ENCODE data around the gene PRKAG2.
"Not testable (repeated sequence)": the region's sequence is repeated elsewhere in the genome, so short reads cannot be mapped to it uniquely, and the experiment has no call there.

PRKAG2 gene

DNA sequence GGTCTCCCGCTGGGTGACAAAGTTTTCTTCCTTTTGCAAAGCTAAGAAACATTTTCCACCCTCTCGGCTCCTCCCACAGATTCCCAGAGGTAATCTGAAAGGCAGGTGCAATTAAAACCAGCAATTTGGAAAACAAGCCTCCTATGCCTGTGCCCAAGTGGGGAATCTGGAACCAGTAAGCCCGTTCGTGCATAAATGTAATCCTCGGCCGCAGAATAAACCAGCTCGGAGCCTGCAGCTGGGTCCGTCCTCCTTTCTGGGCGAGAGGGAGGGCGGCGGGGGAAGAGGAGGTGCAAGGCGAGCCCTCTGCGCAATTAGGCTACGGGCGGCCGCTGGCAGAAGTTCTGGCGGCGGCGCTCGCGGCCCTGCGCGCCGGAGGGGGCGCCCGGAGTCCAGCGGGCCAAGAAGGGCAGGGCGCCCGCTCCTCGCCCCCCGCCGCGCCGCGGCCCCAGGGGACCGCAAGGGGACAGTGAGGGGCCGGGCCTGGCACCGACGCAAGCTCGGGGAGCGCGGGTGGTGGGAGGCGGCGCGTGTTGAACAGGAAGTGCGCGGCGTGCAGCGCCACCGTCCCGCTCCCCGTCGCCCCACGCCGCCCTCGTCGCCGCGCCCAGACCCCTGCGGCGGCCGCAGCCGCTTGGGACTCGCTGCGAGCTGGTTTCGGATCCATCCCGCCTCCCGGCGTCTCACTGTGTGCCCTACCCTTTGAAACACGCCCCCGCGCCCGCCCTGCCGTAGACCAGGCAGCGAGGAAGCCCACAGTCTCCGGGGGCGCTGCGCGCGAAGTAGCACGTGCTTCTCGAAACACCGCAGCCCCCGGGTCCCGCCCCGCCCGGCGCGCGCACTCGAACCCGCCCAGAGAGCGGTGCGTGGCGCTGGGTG is at the start of gene PRKAG2:
TSS of gene PRKAG2 (minus strand) at position 217 of the 879 bp plus-strand sequence. CDS start 495 bp downstream, outside the sequence.
- DNase-seq (ENCODE audit: low read depth), result no peak

DNA sequence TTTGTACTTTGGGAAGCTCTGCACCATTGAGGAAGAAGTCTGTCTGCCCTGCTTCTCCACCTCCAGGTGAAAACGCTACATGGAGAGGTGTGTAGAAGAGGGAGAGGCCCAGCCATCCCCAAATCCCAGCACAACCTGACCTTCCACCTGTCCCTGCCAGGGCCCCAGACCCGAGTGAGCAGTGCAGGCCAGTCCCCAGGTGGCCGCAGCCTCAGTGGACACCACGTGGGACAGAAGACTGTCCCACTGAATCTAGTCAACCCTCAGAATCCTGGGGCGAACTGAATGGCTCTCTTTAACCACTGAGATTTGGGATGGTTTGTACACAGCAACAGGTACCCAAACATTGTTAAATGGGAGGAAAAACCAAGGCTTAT is 49.4 kb upstream of the PRKAG2 start:
- DNase-seq (ENCODE audit: low read depth), result no peak

DNA sequence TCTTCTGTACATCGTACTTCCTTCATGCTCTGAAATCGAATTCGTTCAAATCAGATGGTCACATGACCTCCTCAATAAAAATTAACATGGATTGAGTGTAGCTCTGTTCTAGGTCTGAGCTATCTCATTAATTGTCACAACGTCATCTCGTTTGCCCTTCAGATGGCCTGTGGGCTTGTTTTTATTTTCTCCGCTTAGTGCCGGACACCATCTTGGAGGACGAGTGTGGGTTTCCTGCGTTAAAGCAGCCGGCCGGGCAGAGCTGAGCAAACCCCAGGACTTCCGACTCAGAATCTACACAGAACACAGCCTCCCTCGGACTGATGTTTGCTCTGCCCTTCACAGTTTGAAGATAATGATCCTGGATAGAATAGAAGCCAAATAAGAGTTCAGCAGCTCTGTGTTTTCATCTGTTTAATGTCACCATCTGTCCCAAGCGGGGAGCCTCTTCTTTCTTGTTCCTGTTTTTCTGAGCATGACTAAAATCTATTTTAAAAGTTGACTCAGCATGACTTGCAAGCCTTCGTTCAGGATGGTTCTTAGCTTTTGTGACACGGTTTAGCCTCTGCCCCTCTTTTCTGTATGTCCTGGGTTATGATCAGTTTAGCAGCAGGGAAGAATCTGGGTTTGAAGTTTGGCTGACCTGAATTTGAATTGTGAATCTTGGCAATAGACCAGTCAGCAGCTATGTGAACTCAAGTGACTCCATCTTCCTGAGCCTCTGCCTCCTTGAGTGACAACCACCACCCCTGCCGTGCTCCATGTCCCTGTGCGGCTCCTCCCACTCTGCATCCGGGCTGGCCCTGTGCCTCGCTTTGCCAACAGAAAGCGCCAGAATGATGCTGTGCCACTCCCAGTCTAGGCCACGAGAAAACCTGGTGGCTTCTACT is 48.8 kb upstream of the PRKAG2 start:
- no peak for DNase-seq (ENCODE audit: low read depth)

DNA sequence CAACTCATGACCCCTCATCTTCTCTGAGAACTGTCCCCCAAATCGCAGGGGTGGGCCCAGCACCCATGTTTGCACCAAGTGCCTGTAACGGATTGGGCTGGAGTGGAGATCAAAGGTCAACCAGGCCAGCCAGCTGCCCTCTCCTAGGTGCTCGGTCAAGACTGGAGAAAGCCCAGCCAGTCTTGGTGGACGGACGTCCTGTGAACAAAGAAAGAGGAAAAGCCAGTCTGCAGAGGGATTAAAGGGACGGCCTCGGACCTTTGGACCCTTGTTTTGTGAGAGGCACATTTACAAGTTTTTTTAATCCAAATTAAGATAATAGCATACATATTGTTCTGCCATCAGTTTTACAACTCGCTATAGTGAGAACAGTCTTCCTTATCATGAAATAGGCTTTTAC is 47.6 kb upstream of the PRKAG2 start:
- no peak for DNase-seq (ENCODE audit: low read depth)

DNA sequence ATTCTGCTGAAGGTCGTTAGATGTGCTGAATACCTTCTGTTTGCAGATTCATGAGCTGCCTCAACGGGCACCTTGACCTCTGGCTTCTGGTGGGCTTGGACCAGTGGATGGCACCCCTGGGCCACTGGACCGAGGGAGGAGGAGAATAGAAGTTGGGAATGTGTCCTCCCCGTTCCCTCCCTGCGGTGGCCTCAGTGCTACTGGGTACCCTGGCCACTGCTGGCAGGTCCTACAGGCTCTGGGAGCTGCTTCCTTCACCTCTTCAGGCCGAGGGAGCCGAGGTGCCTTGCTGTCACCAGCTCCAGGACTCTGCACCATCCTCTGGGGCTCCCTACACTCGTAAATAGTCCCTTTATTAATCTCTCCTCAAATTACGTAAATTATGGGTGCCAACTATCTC is 47.1 kb upstream of the PRKAG2 start:
- no peak for DNase-seq (ENCODE audit: low read depth)

DNA sequence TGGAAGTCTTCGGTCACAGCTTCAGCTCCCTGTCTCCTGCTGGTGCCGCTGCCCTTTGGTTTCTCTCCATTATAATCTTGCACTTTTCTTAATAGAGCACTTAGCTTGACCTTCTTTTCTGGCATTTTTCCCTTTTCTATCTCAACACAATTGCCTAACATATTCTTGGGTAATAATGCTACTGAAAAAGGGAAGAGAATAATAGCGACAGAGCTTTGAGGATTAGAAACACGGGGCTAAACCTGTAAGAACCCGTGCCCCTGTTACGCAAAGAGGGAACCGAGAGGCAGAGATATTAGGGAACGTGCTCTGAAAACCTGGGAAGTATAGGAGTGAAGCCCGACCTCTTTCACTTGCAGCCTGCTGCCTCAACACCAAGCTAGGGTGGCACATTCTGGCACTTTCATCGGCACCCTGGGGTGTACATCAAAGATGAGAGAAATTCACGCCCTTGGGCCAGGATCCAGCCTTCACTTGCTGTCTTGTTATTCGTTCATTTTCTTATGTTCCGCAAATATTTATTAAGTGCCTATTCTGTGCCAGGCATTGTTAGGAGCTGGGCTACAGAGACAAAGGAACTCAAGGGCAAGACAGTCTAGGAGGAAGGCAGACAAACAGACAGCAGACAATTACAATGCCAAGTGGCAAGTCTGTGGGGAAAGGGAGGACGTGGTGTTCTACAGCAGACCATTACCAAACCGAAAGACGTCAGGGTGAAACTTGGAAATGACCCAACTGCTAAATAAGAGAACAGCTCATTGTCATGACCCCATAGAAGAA is 46.4 kb upstream of the PRKAG2 start:
- no peak for DNase-seq (ENCODE audit: low read depth)

DNA sequence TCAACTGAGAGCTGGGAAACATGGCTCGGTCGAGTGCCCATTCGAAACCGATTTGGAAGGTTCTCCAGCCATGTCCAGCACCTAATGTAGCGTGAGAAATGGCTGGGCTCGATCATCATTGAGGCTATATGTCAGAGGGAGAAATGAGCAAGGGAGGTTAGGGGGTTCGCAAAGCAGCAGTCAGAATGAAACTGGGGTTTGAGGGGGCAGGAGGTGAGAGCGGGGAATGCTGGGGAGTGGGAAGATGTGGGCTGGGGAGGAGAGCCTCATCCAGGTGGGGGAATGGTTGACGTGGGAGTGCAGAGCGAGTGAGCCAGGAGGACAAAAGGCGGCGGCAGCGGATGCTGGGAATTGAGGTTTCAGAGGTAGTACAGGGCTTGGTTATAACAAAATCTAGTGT is 44.5 kb upstream of the PRKAG2 start:
- DNase-seq (ENCODE audit: low read depth), result no peak

DNA sequence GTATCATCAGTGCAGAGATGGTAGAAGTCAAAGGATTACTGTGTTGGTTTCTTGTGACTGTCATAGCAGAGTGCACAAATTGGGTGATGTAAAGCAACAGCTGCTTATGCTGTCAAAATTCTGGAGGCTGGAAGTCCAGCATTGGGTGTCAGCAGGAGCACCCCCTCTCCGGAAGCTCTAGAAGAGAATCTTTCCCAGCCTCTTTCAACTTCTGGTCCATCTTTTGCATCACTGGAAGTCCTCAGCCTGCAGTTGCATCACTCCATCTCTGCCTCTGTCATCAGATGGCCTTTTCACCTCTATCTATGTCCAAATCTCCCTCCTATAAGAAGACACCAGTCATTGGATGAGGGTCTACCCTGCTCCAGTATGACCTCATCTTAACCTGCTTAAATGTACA is 43.6 kb upstream of the PRKAG2 start:
- no peak for DNase-seq (ENCODE audit: low read depth)

DNA sequence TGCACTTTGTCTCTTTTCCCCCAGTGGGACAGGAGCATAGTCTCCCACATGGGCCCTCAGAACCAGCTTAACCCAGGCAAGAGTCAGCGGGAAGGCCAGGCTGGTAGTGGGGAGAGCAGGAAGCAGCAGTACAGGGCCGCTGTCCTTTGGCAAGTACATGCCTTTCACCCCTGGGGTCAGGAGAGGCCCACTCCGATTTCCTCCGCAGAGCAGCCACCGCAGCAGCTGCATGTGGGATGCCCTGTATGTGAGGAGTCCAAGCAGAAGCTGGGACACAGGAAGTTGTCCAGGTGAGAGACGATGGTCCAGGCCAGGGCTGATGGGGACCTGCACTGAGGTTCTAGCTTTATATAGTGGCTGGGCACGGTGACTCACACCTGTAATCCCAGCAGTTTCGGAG is 42.7 kb upstream of the PRKAG2 start:
- DNase-seq (ENCODE audit: low read depth), result no peak

DNA sequence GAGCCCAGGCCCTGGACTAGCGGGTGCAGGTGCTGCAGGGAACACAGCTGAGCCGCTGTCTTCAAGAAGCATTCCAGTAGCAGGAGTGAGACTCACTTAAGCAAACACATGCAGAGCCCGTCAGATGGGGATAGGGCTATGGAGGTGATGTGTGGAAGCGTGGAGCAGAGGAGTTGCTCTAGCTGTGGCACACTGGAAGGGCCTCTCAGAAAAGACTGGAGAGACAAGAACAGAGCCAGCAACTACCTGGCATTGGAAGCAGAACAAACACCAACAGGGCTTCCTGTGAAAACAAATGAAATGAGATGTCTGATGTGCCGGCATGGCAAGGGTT is 41.6 kb upstream of the PRKAG2 start:
- no peak for DNase-seq (ENCODE audit: low read depth)

DNA sequence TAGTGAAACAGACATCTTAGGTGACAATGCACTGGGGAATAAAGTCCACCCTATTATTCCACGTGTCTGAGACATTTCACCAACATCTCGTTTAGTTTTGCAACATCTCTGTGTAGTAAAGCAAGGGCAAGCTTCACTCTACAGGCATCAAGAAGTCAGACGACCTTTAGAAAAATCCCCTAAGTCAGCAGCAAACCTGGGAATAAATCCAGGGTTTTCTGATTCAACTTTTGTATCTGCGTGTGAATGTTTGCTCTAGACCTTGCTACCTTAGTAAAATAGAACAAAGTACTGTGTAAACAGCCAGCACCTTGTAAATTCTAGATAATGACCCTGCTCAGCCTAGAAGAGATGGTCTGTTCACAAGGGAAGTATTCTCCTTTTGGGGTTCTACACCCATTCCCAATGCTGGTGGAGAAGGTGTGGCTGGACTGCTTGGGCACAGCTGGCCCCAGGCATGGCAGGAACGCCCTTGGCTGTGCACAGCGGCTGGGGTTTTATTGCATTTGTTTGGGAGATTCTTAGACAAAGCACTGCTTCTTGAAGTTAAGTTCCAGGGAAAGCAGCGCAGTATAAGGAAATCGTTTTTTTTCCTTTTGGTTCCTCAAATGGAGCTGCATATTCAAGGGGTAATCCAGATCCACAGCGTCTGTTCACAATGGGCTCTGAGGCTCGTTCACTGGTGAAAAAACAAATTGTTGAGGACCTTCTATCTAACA is 41.0 kb upstream of the PRKAG2 start:
- no peak for DNase-seq (ENCODE audit: low read depth)

DNA sequence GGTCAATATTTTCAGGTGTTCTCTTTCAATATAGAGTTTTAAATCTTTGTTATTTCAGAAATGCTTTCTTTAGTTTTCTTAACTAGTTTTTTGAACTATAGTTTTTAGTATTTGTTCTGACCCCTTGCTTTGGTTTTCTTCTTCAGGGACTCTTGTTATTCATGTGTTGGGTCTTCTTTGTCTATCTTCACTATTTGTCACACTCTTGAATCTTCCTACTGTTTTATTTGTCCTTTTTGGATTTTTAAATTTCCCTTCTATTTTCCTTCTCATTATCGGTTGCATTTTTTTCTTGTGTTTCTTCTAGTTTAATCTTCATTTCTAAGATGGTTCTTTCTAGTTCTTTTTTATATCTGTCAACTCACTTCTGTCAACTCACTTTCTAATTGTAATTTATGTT is 37.1 kb upstream of the PRKAG2 start:
- DNase-seq (ENCODE audit: low read depth), result no peak

DNA sequence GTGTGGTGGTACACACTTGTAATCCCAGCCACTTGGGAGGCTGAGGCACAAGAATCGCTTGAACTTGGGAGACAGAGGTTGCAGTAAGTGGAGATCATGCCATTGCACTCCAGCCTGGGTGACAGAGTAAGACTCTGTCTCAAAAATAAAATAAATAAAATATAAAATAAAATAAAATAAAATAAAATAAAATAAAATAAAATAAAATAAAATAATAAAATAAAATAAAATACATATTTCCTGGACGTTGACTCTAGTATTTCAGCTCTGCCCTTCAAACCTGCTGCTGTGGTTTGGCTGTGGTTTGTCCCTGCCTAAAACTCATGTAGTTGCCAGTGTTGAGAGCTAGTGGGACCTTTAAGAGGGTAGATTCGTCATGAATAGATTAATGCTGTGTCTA is 33.7 kb upstream of the PRKAG2 start:
- not testable (repeated sequence) for DNase-seq (ENCODE audit: low read depth)

DNA sequence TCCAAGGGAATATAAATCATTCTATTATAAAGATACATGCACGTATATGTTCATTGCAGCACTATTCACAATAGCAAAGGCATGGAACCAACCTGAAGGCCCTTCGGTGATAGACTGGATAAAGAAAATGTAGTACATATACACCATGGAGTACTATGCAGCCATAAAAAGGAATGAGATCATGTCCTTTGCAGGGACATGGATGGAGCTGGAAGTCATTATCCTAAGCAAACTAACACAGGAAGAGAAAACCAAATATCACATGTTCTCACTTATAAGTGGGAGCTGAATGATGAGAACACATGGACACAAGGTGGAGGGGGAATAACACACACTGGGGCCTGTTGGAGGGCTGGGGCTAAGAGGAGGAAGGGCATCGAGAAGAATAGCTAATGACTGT is 30.2 kb upstream of the PRKAG2 start:
- not testable (repeated sequence) for DNase-seq (ENCODE audit: low read depth)

DNA sequence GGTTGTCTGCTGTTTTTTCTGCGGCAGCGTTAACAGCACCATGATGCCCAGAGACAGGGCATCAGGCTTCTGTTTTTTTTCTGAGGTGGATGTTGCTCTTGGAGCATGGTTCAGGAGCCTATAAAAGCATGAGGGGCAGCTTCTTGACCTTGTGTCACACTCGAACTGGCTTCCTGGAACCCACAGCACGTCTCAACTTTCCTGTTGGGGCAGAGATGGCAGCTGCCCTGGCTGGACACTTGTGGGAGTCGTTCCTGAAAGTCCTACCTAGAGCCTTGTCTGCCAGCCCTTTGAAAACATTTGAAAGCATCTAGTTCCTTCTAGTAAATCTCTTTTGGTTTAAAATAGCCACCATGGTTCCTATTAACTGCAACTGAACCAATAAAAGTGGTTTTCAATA is 28.9 kb upstream of the PRKAG2 start:
- no peak for DNase-seq (ENCODE audit: low read depth)

DNA sequence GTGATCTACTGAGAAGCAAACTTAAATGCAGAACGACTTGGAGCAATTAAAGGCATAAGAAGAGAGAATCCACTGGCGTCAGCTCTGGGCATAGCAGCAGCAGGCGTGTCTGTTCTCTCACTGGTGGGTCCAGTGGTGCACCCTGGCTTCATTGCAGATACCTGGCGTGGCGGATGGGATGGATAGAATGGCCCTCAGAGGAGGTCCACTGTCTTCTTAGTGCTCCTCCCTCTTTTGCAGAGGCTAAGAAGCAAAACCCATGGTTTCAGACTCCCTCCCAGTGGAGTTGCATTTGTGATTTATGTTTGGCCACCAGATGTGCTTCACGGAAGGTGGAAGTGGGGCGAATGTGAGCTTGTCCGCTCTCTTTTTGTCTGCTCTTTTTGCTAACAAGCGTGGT is 28.4 kb upstream of the PRKAG2 start:
- DNase-seq (ENCODE audit: low read depth), result no peak

DNA sequence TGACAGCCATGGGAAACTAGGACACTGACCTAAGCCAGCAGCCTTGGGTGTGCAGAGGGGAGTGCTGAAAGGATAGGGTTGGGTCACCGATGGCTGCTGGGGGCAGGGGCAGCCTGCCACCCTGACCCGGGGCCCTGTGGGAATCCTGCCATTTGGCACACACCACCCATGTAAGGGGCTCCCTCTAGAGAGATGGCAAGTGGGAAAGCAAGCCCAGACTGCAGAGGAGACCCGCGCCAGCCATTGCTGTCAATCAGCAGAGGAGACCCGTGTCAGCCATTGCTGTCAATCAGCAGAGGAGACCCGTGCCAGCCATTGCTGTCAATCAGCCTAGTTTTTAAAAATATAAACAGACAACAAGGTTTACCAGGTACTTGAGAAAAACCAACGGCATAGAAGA is 27.4 kb upstream of the PRKAG2 start:
- DNase-seq (ENCODE audit: low read depth), result no peak

DNA sequence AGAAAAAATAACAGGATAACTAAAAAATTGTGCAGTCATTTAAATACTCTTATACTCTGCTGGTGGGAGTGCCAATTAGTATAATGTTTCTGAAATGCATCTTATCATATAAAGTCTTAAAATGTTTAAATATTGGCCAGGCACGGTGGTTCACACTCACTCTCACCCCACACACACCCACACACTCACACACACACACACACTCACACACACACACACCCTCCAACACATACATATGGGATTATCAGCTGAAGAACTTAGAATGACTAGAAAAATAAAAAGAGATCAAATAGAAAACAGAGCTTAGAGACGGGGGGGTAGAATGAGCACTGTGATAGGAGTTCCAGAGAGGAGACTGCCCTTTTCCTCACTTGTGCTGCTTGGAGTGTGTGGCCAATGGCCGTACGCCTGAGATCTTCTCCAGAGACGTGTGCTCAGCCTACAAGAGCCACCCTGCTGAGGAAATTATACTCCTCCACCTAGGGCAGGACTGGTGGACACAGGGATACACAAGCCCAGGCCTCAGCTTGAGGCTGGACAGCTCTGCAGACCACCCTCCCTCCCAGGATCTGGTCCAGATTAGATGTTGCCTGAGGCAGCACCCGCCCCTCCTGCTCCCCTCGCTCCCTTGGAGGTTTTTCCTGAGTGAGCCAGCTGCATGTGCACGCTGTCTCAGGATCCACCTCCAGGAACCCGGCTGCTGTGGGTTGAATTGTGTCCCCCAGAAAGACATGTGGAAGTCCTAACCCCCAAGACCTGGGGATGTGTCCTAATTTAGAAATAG is 26.5 kb upstream of the PRKAG2 start:
- DNase-seq (ENCODE audit: low read depth), result no peak

DNA sequence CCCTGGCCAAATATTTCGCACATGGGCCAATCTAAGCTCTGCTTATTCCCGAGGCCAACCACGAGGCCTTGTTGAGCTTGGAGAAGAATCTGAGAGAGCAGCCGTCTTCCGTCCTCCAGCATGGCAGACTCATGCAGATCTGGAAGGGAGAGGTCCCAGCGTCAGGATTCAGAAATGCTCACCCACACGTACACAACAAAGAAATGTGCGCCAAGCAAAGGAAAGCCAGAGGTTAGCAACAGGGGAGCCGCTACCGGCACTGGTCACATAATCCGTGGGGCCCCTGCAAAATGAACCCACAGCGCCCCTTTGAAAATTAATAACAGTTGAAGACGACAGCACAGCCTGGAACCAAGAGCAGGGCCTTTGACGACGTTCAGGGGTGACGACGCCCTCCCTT is 25.4 kb upstream of the PRKAG2 start:
- DNase-seq (ENCODE audit: low read depth), result no peak

DNA sequence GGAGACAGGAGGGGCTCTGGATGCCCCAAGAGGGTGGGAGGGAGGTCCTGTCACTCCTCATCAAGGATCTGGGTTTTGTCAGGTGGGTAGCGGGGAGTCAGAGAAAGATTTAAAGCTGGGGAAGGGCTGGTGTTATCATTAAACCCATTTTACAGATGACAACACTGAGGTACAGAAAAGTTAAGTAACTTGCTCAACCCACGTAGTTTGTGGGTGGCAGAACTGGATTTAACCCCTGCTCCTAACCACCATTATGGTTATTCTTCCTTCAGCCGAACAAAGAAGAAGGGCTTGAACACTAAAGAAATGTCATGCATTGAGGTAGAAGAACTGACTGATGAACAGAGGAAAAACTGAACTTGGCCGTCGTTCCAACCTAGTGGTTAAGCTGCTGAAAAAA is 24.9 kb upstream of the PRKAG2 start:
- no peak for DNase-seq (ENCODE audit: low read depth)

DNA sequence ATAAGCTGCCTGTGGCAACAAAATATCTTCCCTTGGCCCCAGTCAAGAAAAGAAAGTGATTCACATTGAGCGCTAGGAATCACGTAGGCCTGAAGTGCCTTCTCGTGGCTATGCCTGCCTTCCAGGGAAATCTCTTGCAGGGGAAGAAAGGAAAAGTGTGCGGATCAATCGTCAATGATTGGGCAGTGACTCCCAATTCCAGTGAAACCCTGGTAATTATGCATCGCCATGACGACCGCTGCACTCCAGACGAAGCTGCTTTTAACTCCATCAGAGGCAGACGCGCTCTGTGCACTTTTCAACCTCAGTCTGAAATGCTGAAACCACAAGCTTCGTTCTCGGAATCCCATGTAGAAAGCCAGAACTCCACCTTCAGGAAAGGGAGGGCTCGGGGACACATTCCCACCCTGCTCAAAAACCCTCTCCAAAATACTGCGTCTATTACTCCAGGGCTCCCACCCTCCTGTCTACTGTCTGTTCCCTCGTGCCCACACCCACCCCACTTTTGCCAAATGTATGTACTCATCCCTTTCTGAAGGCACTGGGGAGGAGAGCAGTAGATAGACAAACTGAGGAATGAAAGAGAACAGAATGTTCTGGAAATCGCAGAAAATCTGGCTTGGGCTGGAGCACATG is 24.2 kb upstream of the PRKAG2 start:
- no peak for DNase-seq (ENCODE audit: low read depth)

Data from HS-5 (cell line).